ENCODE measurements around the gene RAB4A. TPM values are rescaled to one million over a fixed set of nuclear protein-coding genes. Genes with fewer than 3 reads are reported as not detected.
A peak's percentile ranks its signal among the peaks of the same experiment; 100 is the strongest.

Gene RAB4A
- total RNA-seq, 3 donors from 2014 or later: 27.5 to 47.8 (median 42.1) TPM

GRCh38 chr1:229254910-229255541 lies 15.9 kb upstream of the RAB4A start:
- peaks cover 0 to 4% of the 10 kb centered on the region in 2 donors for H3K4me1 ChIP-seq
- H3K36me3 ChIP-seq: no peaks in the 10 kb centered on the region
- H3K9me3 ChIP-seq: no peaks in the 10 kb centered on the region
- intact Hi-C loops (cut with DNase I; ENCODE audit: low total_unique reads): loop anchor here (10.0 kb wide), 1 partner anchor 230 kb away; no protein-coding TSS in a partner anchor
- no peak for DNase-seq (ENCODE audit: low spot score in 2 of 2)
- H3K4me3 ChIP-seq: no peak overlapping the region
- TF ChIP-seq POLR2A (IDR thresholded peaks at IDR 0.05) (no peak), CTCF (IDR thresholded peaks at IDR 0.05) (peak; percentile 41 to 66 (median 46))
- no peaks in the 10 kb centered on the region for H3K27me3 ChIP-seq
- no peak overlapping the region for H3K27ac ChIP-seq

- peak in 1 of 2 donors; percentile 60 for DNase-seq (ENCODE audit: low spot score in 2 of 2)
- TF ChIP-seq POLR2A (IDR thresholded peaks at IDR 0.05): no peak
- peak; percentile 54 to 92 (median 90) for TF ChIP-seq CTCF (IDR thresholded peaks at IDR 0.05)
- no peaks in the 10 kb centered on the region for H3K4me1 ChIP-seq
Observed at GRCh38 chr1:229258031-229258756, 12.7 kb upstream of the RAB4A start.

GRCh38 chr1:229258757-229259060 lies 12.2 kb upstream of the RAB4A start:
- no peak overlapping the region for H3K27ac ChIP-seq

More at GRCh38 chr1:229258031-229258756, 12.7 kb upstream of the RAB4A start:
- H3K4me3 ChIP-seq: no peak overlapping the region
- H3K27me3 ChIP-seq: no peaks in the 10 kb centered on the region
- no peaks in the 10 kb centered on the region for H3K9me3 ChIP-seq
- intact Hi-C loops (cut with DNase I; ENCODE audit: low total_unique reads): loop anchor here (2.0 to 10.0 kb wide), 2 partner anchors 59 to 227 kb away; no protein-coding TSS in a partner anchor
- H3K27ac ChIP-seq: no peak overlapping the region
- H3K36me3 ChIP-seq: no peaks in the 10 kb centered on the region

GRCh38 chr1:229260297-229260696 lies 10.6 kb upstream of the RAB4A start:
- Histone ChIP-seq H3K9me3 (no peaks in the 10 kb centered on the region), H3K4me3 (no peak overlapping the region), H3K4me1 (no peaks in the 10 kb centered on the region), H3K27ac (no peak overlapping the region), H3K27me3 (no peaks in the 10 kb centered on the region), H3K36me3 (no peaks in the 10 kb centered on the region)
- intact Hi-C loops (cut with DNase I; ENCODE audit: low total_unique reads): no loop called here
- TF ChIP-seq POLR2A (IDR thresholded peaks at IDR 0.05) (no peak), POLR2AphosphoS5 (IDR thresholded peaks at IDR 0.05) (no peak), CTCF (IDR thresholded peaks at IDR 0.05) (no peak)
- no peak for DNase-seq (ENCODE audit: low spot score in 2 of 2)

More at GRCh38 chr1:229258757-229259060, 12.2 kb upstream of the RAB4A start:
- DNase-seq (ENCODE audit: low spot score in 2 of 2): no peak
- Histone ChIP-seq H3K36me3 (no peaks in the 10 kb centered on the region), H3K9me3 (no peaks in the 10 kb centered on the region), H3K27me3 (no peaks in the 10 kb centered on the region), H3K4me1 (no peaks in the 10 kb centered on the region), H3K4me3 (no peak overlapping the region)
- TF ChIP-seq POLR2AphosphoS5 (IDR thresholded peaks at IDR 0.05) (no peak), CTCF (IDR thresholded peaks at IDR 0.05) (no peak), POLR2A (IDR thresholded peaks at IDR 0.05) (no peak)
- intact Hi-C loops (cut with DNase I; ENCODE audit: low total_unique reads): loop anchor here (2.0 to 10.0 kb wide), 2 partner anchors 60 to 226 kb away; no protein-coding TSS in a partner anchor

- Histone ChIP-seq H3K4me1 (no peaks in the 10 kb centered on the region), H3K36me3 (no peaks in the 10 kb centered on the region), H3K27me3 (no peaks in the 10 kb centered on the region), H3K27ac (no peak overlapping the region), H3K4me3 (no peak overlapping the region), H3K9me3 (peaks cover 0 to 4% of the 10 kb centered on the region in 2 donors)
- intact Hi-C loops (cut with DNase I; ENCODE audit: low total_unique reads): no loop called here
- no peak for DNase-seq (ENCODE audit: low spot score in 2 of 2)
- TF ChIP-seq POLR2AphosphoS5 (IDR thresholded peaks at IDR 0.05) (no peak), POLR2A (IDR thresholded peaks at IDR 0.05) (no peak), CTCF (IDR thresholded peaks at IDR 0.05) (no peak)
Observed at GRCh38 chr1:229262239-229262638, 8.7 kb upstream of the RAB4A start.

All from breast epithelium (tissue), 4 donors.